ENCODE data around the gene TMEFF2.

The TMEFF2 gene

GRCh38 chr2:192162392-192163042 lies 32.2 kb downstream of the TMEFF2 start:
- ATAC-seq (ENCODE audit: low read depth) (peak; percentile 68; the same call in 2 of the 3 replicates), DNase-seq (ENCODE audit: low spot score) (no peak)
- Histone ChIP-seq H3K4me3 (ENCODE audit: severe bottlenecking) (no peak overlapping the region), H3K36me3 (ENCODE audit: low read depth) (no peaks in the 10 kb centered on the region), H3K4me1 (ENCODE audit: insufficient read depth, poor library complexity, severe bottlenecking) (no peaks in the 10 kb centered on the region), H3K9me3 (ENCODE audit: severe bottlenecking) (no peaks in the 10 kb centered on the region), H3K27me3 (ENCODE audit: insufficient read depth, poor library complexity, severe bottlenecking) (no peaks in the 10 kb centered on the region), H3K27ac (ENCODE audit: poor library complexity, severe bottlenecking) (no peak overlapping the region)
- peak; percentile 92 for TF ChIP-seq CTCF (IDR thresholded peaks at IDR 0.05; ENCODE audit: poor library complexity, severe bottlenecking)

- DNase-seq (ENCODE audit: low spot score) (no peak), ATAC-seq (ENCODE audit: low read depth) (no peak)
- TF ChIP-seq CTCF (IDR thresholded peaks at IDR 0.05; ENCODE audit: poor library complexity, severe bottlenecking): no peak
- no peak overlapping the region for H3K27ac ChIP-seq (ENCODE audit: poor library complexity, severe bottlenecking)
- no peaks in the 10 kb centered on the region for H3K36me3 ChIP-seq (ENCODE audit: low read depth)
- no peak overlapping the region for H3K4me3 ChIP-seq (ENCODE audit: severe bottlenecking)
- H3K4me1 ChIP-seq (ENCODE audit: insufficient read depth, poor library complexity, severe bottlenecking): no peaks in the 10 kb centered on the region
- H3K27me3 ChIP-seq (ENCODE audit: insufficient read depth, poor library complexity, severe bottlenecking): no peaks in the 10 kb centered on the region
- H3K9me3 ChIP-seq (ENCODE audit: severe bottlenecking): no peaks in the 10 kb centered on the region
Measured at GRCh38 chr2:192161656-192162290, 33.0 kb downstream of the TMEFF2 start.

GRCh38 chr2:192159736-192160135 lies 35.0 kb downstream of the TMEFF2 start:
- Histone ChIP-seq H3K9me3 (ENCODE audit: severe bottlenecking) (no peaks in the 10 kb centered on the region), H3K27ac (ENCODE audit: poor library complexity, severe bottlenecking) (no peak overlapping the region), H3K4me3 (ENCODE audit: severe bottlenecking) (no peak overlapping the region), H3K36me3 (ENCODE audit: low read depth) (no peaks in the 10 kb centered on the region), H3K4me1 (ENCODE audit: insufficient read depth, poor library complexity, severe bottlenecking) (no peaks in the 10 kb centered on the region), H3K27me3 (ENCODE audit: insufficient read depth, poor library complexity, severe bottlenecking) (no peaks in the 10 kb centered on the region)
- DNase-seq (ENCODE audit: low spot score) (no peak), ATAC-seq (ENCODE audit: low read depth) (no peak)
- TF ChIP-seq CTCF (IDR thresholded peaks at IDR 0.05; ENCODE audit: poor library complexity, severe bottlenecking): no peak

GRCh38 chr2:192159208-192159607 lies 35.5 kb downstream of the TMEFF2 start:
- ATAC-seq (ENCODE audit: low read depth) (no peak), DNase-seq (ENCODE audit: low spot score) (no peak)
- Histone ChIP-seq H3K27ac (ENCODE audit: poor library complexity, severe bottlenecking) (no peak overlapping the region), H3K4me1 (ENCODE audit: insufficient read depth, poor library complexity, severe bottlenecking) (no peaks in the 10 kb centered on the region), H3K9me3 (ENCODE audit: severe bottlenecking) (no peaks in the 10 kb centered on the region), H3K36me3 (ENCODE audit: low read depth) (no peaks in the 10 kb centered on the region), H3K27me3 (ENCODE audit: insufficient read depth, poor library complexity, severe bottlenecking) (no peaks in the 10 kb centered on the region), H3K4me3 (ENCODE audit: severe bottlenecking) (no peak overlapping the region)
- TF ChIP-seq CTCF (IDR thresholded peaks at IDR 0.05; ENCODE audit: poor library complexity, severe bottlenecking): no peak

- Histone ChIP-seq H3K27me3 (ENCODE audit: insufficient read depth, poor library complexity, severe bottlenecking) (no peaks in the 10 kb centered on the region), H3K4me1 (ENCODE audit: insufficient read depth, poor library complexity, severe bottlenecking) (no peaks in the 10 kb centered on the region), H3K9me3 (ENCODE audit: severe bottlenecking) (no peaks in the 10 kb centered on the region), H3K27ac (ENCODE audit: poor library complexity, severe bottlenecking) (no peak overlapping the region), H3K4me3 (ENCODE audit: severe bottlenecking) (no peak overlapping the region), H3K36me3 (ENCODE audit: low read depth) (no peaks in the 10 kb centered on the region)
- TF ChIP-seq CTCF (IDR thresholded peaks at IDR 0.05; ENCODE audit: poor library complexity, severe bottlenecking): no peak
- DNase-seq (ENCODE audit: low spot score): no peak
- ATAC-seq (ENCODE audit: low read depth): no peak
Measured at GRCh38 chr2:192157776-192158175, 37.0 kb downstream of the TMEFF2 start.
